GM18498 (cell line): ENCODE measurements around the gene COPZ1.
A peak's percentile ranks its signal among the peaks of the same experiment; 100 is the strongest.

ENCODE experiments used
- ATAC-seq: cut with Tn5 transposase; IDR thresholded peaks from one replicate; pipeline ENCODE4 v1.9.1; 2021; ENCODE audit warnings: mild to moderate bottlenecking, moderate library complexity; ENCODE audit not compliant: unreplicated experiment

COPZ1 gene

DNA sequence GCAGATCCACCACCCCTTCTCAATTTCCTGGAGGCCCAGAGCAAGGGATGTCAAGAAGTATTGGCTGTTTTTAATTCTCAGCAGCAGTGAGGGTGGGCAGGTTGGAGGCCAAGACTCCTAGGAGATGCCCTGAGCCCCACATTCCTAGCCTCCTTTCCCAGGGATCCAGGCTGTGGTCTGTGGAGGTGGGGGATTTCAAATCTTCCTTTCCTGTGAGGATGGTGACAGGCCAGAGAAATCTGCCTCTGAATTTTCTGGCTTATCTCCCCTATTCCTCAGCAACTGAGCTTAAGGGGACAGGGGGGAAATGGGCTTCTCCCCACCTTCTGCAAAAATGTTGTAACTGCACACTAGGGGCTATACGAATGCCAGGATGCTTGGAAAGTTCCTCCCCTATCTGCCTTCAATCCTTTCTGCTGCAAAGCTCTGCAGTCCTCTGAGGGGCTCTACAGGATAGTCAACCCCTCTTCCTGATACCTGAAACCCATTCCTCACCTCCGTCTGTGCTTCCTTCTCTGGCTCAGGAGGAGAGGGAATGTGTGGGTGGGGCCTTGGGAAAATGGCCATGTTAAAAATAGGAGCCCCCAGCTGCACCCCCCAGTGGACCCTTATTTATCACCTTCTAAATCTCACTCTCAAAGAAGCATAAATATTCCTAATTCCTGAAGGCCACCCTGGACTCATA, 32.7 kb downstream of the COPZ1 start:
- no peak for ATAC-seq

DNA sequence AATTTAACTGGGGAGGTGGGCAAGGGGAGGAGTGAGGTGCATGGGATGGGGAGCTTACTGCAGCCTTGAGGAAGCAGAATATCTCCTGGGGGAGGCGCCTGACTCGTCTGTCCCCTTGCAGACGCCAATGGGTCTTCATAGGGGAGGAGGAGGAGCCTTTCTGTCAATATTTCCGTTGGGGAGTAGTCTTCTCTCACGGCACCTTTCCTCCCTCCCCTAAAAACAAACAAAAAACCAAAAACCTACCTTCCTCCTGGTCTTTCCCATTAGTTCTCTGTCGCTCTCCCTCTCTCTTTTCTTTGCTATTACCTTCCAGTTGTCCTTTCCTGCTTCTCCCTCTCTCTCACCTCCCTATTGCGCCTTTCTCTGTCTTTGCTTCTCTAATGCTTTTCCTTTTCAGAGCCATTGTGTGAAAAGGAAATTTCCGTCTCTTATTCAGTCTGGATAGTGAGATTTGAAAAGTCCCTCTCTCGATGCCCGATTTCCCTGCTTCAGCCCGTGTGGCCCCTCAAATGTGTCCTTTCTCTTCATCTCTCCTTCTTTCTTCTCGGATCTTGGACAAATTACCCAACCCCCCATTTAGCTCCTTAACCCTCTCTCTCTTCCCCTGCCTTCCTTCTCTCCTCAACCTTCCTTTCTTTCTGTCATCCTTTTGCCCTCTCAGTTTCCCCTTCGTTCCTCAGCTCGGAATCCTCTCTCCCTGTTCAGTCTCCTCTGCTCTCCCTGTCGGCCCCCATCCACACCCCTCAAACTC, 33.4 kb downstream of the COPZ1 start:
- peak; percentile 29 for ATAC-seq

DNA sequence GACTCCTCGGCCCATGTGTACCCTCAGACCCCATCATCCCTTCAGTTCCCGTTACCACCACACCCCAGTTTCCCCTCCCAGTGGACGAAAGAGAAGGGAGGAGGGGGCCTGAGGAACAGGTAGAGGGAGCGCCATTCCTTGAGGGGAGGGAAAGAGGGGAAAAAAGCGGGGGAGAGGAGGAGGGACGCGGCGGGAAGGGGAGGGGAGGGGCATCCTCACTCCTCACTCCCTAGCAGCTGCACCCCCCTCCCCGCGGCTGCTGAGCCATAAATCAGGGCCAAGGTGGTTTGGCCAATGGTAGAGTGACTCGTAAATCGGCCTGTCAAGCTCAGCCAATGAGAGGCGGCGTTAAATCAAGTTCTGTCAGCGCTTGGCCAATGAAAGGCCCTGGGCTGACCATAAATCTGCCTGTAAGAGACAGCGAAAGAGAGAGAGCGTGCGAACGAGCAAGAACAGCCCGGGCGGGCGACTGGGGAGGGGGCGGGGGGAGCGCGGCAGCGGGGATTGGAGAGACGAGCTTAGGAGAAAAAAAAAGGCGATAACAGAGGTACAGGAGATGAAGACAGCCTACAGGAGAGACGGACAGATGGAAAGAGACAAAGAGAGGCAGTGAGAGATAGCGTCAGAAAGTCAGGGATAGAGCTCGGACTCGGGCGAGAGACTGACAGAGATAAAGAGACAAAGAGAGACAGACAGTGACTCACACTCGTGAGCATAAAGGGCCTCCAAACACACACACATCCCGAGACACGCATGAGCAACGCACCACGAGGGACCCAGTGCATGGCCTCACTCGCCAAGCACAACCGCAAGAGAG, 34.2 kb downstream of the COPZ1 start:
- peak; percentile 97 for ATAC-seq

DNA sequence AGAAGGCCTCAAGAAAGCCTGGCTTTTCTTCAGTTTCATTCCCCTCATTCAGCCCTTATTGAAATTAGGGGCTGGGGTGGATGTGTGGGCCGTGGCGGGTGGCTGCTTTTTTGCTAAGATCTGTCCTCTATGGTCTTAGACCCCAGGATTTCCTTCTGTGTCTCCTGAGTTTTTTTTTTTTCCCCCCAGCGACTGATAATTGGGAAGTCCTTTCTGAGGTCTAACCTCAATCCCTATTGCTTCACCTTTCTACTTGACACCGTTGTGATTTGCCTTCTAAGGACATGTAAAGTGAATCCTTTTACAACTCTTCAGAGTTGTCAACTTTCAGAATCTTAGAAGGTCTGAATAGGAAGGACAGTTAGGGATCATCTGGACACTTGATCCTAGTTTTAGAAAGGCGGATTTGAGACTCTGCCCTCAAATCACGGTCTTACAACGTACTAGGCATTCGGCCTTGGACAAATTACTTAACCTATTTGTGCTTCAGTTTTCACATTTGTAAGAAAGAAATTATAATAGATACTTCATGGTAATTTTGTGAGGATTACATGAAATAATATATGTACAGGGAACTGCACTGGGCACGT, 34.9 kb downstream of the COPZ1 start:
- ATAC-seq = no peak

DNA sequence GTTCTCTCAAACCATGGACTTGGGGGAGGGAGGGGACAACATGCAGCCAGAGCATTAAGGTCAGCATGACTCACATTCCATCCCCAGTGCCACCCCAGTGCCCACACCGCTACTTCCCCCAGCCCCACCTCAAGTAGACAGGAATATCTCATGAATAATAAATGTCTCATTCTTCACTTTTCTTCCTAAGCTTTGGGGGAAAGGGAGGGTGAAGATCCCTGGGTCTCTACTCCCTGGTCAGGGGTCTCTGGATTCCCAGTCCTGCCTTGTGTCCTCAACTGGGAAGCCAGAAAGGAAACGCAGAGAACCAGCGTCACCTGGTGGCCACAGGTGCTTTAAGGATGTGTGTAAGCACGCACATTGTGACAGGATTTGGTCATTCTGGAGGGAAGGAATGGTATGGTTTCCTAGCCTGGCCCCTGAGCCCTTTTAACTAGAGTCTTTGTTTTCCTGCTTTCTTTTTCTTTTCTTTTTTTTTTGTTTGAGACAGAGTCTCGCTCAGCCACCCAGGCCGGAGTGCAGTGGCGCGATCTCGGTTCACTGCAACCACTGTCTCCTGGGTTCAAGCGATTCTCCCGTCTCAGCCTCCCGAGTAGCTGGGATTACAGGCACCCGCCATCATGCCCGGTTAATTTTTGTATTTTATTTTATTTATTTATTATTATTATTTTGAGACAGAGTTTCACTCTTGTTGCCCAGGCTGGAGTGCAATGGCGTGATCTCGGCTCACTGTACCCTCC, 36.0 kb downstream of the COPZ1 start:
- no peak for ATAC-seq

DNA sequence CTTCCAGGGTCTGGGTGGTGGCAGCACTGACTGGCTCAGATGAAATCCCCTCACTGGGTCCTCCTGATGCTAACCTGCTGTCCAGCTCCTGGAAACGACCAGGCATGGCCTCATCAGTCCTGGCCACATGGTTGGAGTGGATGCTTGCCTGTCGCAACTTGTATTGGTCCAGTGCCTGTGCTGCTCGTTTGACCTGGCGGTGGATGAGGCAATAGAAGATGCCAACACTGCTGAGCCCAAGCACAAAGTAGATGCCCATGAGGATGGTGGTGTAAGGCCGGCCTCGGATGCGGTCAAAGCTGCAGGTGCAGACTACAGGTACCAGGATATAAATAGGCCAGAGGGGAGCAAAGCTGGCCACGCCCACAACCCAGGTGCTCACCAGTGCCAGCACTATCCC, 38.1 kb downstream of the COPZ1 start:
- no peak for ATAC-seq

DNA sequence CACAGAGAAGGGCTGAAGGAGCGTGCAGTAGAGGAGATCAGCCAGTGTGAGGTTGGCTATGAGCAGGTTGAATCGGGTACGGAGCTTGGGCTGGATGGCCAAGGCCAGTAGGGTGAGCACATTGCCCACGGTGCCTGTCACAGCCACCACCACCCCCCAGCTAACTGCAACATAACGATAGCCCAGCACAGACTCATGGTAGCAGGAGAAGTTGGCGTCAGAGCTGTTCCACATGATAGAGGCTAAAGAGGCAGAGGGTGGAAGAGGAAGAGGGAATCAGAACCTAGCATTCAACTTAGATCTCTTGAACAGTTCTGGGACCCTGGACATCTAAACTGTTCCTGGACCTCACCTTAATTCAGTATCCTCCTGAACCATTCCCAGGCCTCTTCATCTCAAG, 38.7 kb downstream of the COPZ1 start:
- no peak for ATAC-seq

DNA sequence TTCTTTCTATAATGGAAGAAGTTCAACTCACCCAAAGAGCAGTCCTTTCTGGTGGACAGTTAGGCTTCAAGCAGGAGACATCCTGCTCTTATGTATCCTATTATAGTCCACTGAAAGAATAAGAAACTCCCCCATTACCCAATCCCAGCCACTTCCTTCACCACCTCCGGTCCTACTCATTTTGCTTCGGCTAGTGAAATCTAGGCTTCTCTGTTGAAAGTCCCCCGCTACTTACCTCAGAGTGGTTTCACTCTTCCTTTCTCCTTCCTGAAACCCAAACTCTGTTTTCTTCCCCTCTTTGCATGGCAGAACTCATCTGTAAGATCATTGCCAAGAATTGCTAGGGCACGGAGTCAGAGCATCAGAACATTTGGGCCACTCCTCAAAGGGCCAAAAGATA, 39.5 kb downstream of the COPZ1 start, which contains the start of gene GPR84:
Gene GPR84 (minus strand): TSS at position 74 of the 400 bp plus-strand sequence. CDS start 635 bp downstream, outside the sequence.
- ATAC-seq = no peak

DNA sequence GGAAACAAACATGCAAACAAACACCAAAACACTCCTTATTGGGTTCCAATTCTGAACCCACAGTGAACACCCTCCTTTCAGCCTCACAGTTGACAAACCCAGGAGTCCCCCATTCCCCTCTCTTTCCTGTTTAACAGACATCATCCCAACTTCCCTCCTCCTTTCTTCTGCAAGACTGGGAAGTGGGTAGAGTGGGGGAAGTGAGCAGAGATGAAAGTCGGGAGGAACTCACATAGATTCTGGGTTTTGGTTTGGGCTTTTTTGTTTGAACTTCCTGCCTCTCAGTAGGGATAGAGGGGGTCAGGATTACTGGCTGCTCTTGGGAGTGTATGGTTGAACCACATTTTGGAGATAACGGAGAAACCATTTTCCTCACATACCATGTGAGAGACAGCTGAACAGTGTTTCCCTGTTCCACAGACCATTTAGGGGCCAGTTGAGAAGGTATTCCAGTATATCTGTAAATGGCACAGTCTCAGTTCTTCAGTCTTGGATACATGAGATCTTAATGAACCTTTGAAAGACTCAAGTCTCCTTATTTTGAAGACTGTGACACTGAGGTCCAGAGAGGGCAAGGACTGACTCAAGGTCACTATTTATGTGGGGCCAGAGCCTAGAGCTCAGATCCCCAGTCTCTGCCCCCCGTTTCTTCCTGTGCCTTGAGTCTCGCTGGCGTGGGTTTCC, 43.2 kb downstream of the COPZ1 start:
- peak; percentile 13 for ATAC-seq

DNA sequence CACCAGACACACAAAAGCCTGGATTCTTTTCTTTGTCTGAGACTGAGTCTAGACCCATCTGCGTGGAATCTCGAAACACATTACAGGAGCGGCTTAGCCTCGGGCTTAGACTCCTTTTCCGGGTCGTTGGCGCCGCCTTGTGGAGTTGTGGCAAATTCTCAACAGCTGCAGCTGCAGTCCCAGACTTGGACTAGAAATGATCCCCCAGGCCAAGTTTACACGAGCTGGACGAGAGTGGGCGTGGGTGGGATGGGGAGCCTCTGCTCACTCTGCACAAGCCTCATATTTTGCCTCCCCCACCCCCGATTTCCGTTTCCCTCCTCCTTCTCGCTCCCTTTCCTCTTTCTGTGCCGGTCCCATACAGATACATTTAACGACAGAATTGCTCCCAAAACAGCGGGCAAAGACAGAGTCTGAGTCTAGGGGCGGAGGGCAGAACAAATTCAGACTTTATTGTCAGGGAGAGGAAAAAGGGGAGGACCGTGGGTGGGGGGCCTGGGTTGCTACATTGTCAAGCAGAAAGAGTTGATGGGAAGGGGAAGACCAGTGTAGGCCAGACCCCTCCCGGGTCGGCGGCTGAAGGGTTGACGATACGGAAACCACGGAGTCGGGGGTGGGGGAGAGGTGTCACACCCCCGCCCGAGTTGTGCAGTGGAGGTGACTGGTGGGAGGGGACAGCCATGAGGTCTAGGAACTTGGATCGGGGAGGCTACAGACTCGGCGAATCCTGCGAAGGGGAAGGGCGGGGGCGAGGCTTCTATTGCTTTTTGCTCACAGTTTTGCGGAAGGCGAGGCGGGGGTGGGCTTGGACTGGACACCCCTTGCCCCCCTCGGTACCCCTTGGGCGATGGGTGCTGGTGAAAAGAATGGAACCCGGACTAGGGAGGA, 44.0 kb downstream of the COPZ1 start:
- ATAC-seq = peak; percentile 78

DNA sequence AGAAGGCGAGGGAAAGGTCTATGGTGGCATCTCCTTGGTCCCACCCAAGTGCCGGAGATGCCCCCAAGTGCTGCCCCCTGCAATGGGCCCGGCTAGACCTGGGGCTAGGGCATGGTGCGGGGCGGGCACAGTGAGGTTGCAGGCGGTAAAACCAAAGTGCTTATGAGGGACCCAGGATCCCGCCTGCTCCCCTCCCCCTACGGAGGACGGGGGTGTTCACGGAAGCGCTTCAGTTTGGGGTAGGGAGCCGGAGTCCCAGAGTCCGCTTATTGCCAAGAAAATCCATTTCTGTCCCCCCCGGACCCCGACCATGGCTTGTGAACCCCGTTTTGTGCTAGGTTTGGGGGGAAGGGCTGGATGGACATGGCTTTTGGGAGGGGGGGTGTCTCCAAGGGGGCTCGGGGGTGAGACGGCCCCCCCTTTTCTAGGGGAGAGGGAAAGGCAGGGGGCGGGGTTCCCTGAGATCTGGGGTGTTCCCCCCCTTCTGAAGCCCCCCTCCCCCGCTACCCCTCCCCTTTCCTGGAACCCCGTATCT, 44.7 kb downstream of the COPZ1 start:
- ATAC-seq = no peak

DNA sequence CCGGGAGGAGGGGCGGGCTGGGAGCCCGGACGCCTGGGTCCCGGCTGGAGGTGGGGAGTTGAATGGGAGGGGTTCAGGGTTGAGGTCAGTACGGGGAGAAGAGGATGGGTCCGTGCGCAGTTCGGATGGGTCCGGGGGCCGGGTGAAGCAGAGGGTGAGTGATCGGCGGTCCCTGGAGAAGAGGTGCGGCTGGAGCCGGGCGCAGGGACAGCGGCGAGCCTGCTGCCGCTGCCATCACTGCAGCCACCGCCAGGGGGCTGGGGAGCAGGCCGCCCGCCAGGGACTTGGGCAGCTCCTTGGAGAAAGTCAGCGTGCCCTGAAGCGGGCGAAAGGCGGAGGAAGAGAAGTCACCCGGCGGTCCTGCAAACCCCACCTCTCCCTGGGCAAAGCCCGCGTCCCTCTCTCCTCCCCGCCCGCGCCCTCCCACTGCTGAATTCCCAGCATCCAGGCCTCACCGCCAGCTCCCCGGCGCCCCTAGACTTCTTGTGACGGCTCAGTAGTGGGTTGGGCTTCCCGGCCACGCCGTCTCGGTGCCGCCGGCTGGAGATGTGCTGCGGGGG, 45.3 kb downstream of the COPZ1 start:
- peak; percentile 46 for ATAC-seq

DNA sequence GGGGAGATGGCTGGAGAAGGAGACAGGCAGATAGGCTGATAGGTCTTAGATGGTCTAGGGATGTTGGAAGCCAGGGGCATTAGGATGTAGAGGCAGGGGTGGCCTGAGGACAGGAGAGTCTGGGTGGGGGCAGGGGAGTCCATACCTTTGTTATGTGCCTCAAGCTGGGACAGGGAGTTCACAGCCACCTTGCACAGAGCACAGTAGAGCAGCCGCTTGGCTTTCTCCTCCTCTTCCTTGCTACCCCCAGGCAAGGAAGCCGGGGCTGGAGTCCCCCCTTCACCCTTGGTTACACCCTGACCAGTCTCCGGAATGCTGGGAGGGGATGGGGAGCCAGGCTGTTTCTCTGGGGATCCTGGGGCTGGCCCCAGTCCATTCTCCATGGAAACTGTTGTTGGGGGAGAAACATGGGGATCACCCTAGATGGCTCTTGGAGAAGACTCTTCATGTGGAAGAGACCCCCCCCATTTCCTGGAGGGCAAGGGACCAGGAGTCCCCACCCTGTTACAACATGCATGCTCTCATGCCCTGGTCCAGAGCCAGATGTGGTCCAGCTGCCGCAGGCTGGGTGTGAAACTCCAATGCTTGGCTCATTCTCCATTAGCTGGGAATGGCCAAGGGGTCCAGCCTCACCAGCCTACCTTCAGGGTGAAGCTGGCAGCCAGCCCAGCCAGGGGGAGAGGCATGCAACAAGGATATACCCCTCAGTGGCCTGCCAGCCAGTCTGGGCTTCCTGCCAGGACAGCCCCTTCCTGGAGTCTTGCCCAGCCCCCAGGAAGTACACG, 46.6 kb downstream of the COPZ1 start:
- no peak for ATAC-seq

DNA sequence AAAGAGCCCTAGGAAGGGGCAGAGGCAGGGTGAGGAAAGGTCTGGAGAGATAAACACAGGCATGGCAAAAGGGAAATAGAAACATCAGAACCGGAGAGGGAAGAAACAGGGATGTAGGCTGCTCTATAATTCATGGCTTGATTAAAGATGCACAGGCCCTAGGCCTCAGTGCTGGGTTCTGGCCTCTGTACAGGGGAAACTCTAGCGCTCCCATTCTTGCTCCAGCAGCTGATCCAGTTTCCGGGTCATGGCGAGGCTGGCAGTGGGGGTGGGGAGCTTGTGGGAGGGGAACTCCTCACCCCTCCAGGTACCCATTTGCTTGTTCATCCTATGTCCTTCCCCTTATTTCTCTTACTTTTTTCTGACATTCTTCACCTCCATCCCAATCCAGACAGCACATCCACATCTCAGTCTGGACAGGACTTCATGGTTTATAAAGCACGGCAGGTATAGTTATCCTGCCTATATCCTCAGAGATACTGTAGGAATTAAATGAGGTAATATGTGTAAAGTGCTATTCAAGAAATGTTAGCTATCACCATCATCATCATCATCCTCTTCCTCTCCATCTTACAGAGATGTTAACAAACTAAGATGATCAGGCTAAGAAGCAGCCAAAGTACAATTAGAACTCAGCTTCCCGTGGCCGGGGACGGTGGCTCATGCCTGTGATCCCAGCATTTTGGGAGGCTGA, 47.3 kb downstream of the COPZ1 start:
- ATAC-seq = no peak

DNA sequence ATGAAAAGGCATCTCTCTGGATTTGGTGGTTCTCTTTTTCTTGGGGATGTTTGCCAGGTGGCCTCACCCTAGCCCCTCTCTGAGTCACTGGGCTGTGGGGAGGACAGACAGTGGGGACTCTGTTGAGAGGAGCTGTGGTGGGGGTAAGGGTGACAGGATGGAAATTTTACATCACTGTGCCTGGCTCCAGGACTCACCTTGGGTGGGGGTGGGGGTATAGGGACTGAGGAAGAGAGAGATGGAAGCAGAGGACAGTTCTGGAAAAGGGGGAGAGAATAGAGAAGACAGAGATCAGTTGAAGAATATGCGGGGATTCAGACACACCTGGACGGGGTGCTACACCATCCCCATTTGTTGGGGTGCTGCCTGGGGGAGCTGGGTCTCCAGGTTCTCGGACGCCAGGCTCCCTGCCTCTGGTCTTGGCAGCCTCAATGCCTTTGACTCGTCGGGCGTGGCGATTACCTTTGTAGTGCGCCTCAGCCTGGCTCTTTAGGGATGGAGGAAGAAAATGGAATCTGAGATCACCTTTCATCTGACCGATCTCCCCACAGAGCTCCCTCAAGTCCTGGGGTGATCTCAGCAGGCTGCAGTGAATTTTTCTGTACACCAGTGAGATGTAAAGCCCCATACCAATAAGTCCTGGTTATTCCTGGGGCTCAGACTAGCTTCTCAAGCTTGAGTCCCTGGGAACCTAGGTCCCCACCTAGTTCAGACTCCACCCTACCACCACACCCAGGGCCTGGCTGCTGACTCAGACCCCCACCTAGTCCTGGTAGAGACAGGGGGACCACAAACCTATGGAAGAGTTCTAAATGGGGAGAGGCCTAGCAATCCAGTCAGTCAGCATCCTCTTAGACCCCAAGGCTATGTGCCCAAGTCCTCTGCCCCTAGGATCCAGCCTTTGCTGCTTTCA, 49.0 kb downstream of the COPZ1 start:
- ATAC-seq = no peak
